GM03348 (cell line): ENCODE data around the gene IL17F.
A peak's percentile ranks its signal among the peaks of the same experiment; 100 is the strongest.
"Not testable (repeated sequence)": the region's sequence is repeated elsewhere in the genome, so short reads cannot be mapped to it uniquely, and the experiment has no call there.

ENCODE experiments used
- DNase-seq: peaks from one replicate; pipeline ENCODE4 v3.0.0; 2012; ENCODE audit warnings: low spot score

Gene IL17F

GRCh38 chr6:52245425-52245824 lies 1.1 kb upstream of the IL17F start:
- DNase-seq, result no peak

GRCh38 chr6:52243282-52243893 lies 912 bp downstream of the IL17F start:
- DNase-seq, result no peak

- DNase-seq, result no peak
Observed at GRCh38 chr6:52241819-52242218, 2.5 kb downstream of the IL17F start.

DNA sequence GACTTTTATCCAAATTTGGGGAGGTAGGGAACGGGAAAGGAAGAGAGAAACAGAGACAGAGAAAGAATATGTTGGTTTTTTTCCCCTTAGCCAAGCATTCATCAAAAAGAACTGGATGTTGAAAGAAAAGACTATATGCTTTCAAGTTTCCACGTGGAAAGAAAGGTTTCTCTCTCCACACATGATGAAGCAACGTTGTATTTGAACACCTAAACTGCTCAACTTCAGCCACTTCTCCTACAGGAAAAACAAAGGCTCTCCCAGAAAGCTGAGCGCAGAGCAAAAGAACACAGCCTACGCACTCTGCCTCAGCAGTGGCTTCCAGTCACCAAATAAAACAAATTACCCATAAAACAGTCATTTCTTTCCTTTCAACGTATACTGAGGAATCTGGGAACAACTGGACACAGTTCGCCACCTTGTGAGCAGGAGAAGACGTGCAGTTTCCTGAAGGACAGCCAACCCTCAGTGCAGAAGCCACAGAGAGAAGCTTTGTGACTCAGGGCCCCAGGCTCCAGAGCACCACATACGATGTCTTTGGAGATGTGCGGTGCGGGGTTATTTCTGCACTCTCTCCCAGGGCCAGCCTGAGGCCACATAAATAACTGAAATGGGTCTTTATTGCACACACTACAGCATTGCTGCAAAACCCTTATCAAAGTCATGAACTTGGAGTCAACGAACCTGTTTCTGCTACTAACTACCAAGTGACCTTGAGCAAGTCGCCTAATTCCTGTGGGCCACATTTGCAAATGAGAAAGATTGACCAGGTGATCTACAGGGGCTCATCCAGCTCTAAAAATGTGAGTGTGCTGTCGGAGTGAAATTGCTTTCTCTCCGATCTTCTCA lies 10.1 kb downstream of the IL17F start:
- DNase-seq, result peak; percentile 66

GRCh38 chr6:52233005-52233404 lies 11.3 kb downstream of the IL17F start:
- no peak for DNase-seq

- no peak for DNase-seq
Observed at GRCh38 chr6:52231406-52232127, 12.7 kb downstream of the IL17F start.

DNA sequence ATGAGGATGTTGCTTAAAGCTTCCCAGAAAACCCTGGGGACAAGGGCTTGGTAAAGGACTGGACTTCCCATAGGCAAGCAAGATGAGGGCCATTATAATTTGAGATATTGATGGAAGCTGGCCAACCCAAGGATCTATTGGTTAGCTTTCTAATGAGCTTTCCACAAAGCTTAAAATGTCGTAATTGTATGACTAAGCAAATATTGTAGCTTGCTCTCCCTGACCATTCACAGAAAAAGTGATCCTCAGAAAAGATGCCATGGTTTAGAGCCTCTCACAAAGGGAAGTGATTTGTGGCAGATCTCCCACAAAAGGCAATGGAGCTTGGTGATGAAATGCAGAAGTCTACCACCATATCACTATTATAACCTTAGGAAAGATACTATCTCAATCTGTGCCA lies 13.6 kb downstream of the IL17F start:
- no peak for DNase-seq

DNA sequence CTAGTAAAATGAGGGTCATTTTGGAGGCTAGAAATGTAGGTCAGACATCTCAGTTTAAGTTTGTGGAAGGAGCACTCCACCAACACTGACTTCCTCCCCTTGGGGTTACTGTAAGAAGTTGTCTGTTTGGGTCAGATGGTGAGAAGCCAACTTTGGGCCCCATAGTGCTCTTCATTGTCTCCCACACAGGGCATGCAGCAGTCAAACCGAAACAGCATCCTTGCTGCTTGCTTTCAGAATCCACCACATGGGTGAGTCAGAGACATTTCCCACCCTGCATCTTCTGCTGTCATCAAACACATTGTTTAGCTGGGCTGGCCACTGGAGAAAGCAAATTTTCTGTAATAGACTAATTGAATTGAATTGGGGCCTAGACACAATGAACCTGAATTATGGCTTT lies 16.8 kb downstream of the IL17F start:
- DNase-seq, result no peak

DNA sequence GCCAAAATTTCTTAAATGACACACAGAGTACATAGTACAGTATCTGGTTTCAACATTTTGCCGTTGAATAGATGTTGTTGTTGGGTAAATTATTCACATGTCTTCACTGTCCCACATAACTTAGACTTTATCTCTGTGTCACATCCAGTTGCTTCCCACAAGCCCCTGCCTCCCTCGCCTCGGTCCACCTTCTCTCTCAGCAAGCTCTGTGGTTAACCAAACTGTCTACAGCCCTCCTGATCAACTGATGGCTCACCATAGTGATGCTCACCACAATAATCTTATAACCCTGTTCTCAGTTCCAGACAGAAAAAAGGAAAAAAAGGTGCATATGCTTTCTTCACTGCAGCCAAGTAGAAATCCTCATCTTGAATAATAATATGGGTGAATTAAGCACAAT lies 23.0 kb downstream of the IL17F start:
- no peak for DNase-seq

DNA sequence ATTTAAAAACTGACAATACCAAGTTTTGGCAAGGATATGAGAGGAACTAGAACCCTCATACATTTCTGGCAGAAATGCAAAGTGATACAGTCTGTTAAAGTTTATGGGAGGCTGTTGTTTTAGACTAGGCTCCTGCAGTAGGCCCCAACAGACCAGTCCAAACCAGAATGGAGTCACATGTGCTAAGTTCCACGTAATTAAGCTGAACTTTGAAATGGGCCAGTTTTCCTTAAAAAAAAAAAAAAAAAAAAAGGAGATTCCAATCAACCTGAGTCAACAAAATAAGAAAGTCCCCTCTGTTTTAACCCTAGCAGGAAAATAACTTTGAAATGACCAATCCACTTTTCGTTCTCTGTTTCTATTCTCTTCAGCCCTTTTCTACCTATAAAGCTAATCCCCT lies 26.5 kb downstream of the IL17F start:
- DNase-seq, result no peak

DNA sequence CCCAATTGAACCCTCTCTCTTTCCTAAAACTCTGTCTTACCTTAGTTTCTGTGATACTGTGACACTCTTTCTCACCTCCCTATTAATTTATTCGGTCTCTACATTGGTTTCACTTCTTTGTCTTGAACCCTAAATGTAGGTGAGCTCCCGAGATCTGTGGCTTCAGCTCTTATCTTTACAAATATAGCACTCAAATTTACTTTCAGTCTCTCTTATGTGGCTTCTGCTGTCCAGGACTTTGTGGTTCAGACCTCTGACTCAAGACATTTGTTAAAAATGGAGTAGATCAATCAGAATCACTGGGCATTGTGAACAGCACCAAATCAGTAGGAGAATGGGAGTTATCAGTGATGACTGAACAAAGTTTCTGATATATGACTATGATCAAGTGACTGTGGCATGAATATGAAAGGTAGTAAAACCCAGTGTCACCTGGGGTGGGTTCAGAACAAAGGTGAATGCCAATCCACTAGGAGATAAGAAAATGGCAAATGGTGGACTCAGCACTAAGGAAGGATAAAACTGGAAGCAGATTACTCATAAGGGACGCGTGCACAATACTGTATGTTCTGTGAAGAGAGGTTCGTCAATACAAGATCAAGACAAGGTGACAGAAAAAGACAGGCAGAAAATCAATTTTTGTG lies 27.2 kb downstream of the IL17F start:
- no peak for DNase-seq

DNA sequence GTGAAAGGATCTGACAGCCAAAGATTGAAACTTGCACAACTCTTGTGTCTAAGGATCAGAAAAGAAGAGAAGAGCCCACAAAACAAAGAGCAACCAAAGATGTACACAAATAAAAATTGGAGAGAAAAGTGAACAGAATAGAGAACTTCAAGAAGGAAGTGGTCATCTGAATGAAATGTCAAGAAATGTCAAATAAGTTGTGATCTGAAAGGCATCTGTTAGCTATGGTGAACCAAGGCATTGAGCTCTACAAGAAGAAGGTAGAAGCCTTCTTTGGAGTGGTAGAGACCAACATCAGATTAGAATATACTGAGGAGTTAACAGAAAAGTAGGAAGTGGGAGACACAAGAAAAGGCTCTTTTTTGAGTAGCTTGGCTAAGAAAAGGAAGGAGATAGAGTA lies 28.5 kb downstream of the IL17F start:
- no peak for DNase-seq

DNA sequence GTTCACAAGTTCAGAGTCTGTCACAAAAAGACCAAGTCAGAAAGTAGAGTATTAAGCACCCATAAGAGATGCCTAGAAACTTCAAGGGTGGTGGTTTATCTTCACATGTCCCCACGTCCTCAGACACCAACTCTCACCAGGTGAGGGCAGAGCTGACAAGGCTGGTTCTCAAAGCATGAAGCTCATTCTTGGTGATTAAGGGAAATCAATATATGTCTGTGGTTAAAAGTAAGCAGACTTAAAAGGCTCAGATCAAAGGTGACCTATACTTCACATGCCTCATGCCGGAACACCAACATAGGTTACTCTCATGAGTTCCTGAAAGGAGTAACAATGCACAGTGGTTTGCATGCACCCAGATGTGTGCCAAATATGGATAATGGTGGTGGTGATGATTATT lies 31.2 kb downstream of the IL17F start:
- DNase-seq, result no peak

DNA sequence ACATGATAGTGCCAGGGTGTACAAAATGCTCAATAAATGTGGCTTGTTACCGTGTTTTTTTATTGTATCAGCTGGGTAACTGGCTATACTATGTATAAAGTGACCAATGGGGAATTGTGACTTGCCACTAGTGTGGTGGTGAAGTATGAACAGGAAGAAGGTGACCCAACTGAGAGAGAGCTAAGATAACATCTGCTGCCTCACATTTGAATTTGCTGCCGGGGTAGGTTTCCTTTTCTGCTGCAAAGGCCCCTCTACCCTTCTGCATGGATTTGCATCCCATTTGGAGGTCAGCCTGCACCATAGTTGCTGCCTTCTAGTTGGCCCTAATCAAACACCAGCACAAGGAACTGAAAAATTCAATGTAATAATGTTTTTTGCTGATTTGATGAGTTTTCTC lies 34.1 kb downstream of the IL17F start:
- DNase-seq, result no peak

- DNase-seq, result no peak
Observed at GRCh38 chr6:52209770-52210169, 34.5 kb downstream of the IL17F start.

DNA sequence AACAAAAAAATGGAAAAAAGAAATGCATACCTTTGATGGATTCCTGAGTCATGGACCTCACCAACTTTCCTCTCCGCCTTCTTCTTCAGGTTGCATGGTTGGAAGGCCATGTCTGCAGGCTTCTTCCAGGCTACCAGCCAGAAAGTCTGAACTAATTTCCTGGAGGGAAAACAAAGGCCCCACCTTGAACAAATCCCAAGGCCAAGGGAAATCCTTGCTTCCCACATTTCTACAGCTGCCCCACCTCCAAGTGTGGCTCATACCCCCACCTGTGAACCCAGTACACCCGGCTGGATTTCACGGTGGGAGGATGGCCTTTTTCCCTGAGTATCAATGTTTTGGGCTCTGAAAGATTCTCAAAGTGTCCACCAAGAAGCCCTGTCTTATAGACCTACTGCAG lies 35.7 kb downstream of the IL17F start:
- DNase-seq, result no peak

DNA sequence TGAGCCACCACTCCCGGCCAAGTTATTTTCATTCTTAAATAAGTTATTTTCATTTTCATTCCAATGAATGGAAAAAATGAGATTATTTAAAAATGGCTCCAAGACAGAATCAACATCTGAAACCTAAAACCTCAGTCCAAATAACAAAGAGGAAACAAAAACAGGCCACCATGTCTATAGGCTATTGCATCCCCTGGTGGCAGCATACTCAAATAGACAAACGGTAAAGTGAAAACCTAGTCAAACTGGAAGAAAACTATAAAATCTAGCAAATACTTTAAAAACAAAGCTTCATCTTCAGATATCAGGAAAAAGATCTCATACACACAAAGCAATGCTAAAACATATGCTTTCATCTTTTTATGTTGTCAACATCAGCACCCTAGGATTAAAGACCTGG lies 37.2 kb downstream of the IL17F start:
- DNase-seq, result no peak

GRCh38 chr6:52201493-52201892 lies 42.8 kb downstream of the IL17F start:
- no peak for DNase-seq

GRCh38 chr6:52201046-52201445 lies 43.3 kb downstream of the IL17F start:
- DNase-seq, result no peak

DNA sequence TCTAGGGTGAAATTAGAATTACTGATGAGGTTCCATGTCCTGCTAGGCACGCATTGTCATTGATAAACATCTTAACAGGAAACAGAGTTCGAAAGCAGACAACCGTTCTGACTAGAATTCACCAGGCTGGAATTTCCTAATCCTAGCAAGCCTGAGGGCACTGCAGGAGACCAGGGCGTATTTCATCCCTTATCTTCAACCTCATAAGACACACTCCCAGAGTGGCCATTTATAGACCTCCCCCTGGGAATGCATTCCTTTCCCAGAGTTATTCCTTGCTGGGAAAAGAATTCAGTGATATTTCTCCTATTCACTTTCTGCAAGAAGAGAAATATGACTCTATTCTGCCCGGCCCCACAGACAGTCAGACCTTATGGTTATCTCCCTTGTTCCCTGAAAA lies 44.2 kb downstream of the IL17F start:
- DNase-seq, result not testable (repeated sequence)

DNA sequence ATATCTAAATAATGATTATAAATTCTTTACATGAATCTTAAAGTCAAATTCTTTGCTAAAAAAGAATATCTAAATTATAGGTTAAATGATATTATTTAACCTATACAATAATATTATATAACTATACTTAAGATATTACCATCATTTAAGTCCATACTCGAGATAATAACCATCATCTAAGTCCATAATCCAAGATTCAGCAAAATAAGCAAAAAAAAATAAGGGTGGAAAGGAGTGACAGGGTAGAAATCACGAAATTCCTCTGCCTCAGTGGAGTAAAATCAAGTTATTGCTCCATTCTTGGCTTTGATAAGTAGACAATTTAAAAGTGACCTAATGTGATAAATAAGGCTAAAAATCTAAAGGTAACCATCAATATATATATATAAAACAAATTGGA lies 48.4 kb downstream of the IL17F start:
- no peak for DNase-seq

DNA sequence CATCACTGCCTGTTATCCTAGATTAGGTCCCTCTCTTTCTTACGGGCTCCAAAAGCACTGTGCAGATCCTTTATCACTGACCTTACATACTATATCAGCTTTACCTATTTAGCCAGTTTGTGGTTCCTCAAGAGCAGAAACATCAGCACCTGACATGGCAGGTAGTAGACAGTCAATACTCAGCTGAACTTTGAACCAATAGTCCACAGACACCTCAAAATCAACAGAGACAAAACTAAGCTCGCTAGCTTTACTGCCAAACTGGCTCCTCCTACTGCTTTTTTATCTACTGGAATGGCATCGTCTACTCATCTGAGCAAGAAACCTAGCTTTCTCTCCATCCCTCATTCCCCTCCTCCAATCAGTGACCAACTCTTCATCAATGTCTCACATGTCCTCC lies 52.5 kb downstream of the IL17F start:
- DNase-seq, result no peak

DNA sequence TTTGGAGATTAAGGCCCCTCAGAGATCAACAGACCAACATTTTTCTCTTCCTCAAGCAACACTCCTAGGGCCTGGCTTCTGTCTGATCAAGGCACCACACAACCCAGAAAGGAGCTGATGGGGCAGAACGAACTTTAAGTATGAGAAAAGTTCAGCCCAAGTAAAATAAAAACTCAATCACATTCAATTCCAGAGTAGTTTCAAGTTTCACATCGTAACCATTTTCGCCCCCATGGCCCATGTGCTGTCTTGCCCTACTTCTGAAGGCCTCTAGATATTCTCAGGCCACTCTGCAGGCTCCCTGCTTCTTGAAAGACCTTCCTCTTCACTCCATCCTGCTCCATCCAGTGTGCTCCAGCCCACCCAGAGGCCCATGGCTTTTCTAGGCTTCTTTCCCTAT lies 53.9 kb downstream of the IL17F start:
- no peak for DNase-seq
